GM21390 (cell line): ENCODE measurements around the gene RDH11.

Experiments
- ATAC-seq: cut with Tn5 transposase; IDR thresholded peaks from one replicate; pipeline ENCODE4 v1.9.1; 2021; ENCODE audit not compliant: unreplicated experiment

Gene RDH11

GRCh38 chr14:67650694-67651093 lies 44.9 kb downstream of the RDH11 start:
- no peak for ATAC-seq

- ATAC-seq, result no peak
Observed at GRCh38 chr14:67650151-67650550, 45.4 kb downstream of the RDH11 start.

- no peak for ATAC-seq
Observed at GRCh38 chr14:67646131-67646530, 49.4 kb downstream of the RDH11 start.

- ATAC-seq, result no peak
Observed at GRCh38 chr14:67645414-67645813, 50.1 kb downstream of the RDH11 start.

GRCh38 chr14:67644428-67644827 lies 51.1 kb downstream of the RDH11 start:
- no peak for ATAC-seq

GRCh38 chr14:67643713-67644112 lies 51.9 kb downstream of the RDH11 start:
- ATAC-seq, result no peak

GRCh38 chr14:67641902-67642749 lies 53.4 kb downstream of the RDH11 start:
- no peak for ATAC-seq

GRCh38 chr14:67641480-67641879 lies 54.1 kb downstream of the RDH11 start:
- no peak for ATAC-seq

GRCh38 chr14:67638642-67639041 lies 56.9 kb downstream of the RDH11 start:
- no peak for ATAC-seq

- no peak for ATAC-seq
Observed at GRCh38 chr14:67636361-67636919, 59.1 kb downstream of the RDH11 start.

GRCh38 chr14:67633451-67634147 lies 62.0 kb downstream of the RDH11 start:
- ATAC-seq, result no peak

GRCh38 chr14:67630938-67631337 lies 64.6 kb downstream of the RDH11 start:
- ATAC-seq, result no peak

- no peak for ATAC-seq
Observed at GRCh38 chr14:67630186-67630585, 65.4 kb downstream of the RDH11 start.

- no peak for ATAC-seq
Observed at GRCh38 chr14:67627519-67627918, 68.0 kb downstream of the RDH11 start.
